Brain microvascular endothelial cell (primary cell): ENCODE data around the gene USP22.

Experiments
- DNase-seq: peaks from one replicate; pipeline ENCODE4 v3.0.0-alpha.2; 2020
- H3K27ac ChIP-seq: fragments of 250-450 bp; sonication (Bioruptor Pico); 2 replicates; pipeline ENCODE4 v1.5.1; 2020; ENCODE audit warnings: mild to moderate bottlenecking, moderate library complexity
- H3K27me3 ChIP-seq: fragments of 250-450 bp; sonication (Bioruptor Pico); replicated peaks from 2 replicates; pipeline ENCODE4 v1.5.1; 2020; ENCODE audit warnings: mild to moderate bottlenecking
- H3K36me3 ChIP-seq: fragments of 250-450 bp; sonication (Bioruptor Pico); replicated peaks from 2 replicates; pipeline ENCODE4 v1.5.1; 2020; ENCODE audit warnings: mild to moderate bottlenecking
- H3K4me3 ChIP-seq: 2 replicates; pipeline ENCODE4 v1.5.1; 2011; ENCODE audit warnings: low read depth, mild to moderate bottlenecking, control low read depth, low read length, moderate library complexity
- in situ Hi-C: cut with HindIII; loops from 2 replicates; pipeline ENCODE4 v1.10.0; 2017; ENCODE audit warnings: low sequenced_read_pairs, low pct_ligation_motif_present
- TF ChIP-seq, protein P1 (sequence below): IDR thresholded peaks from 2 replicates; pipeline ENCODE4 v1.5.1; 2011; ENCODE audit warnings: low read depth, mild to moderate bottlenecking, moderate library complexity, low read length, control low read depth, inconsistent platforms; ENCODE audit errors: missing control alignments

USP22 gene

DNA sequence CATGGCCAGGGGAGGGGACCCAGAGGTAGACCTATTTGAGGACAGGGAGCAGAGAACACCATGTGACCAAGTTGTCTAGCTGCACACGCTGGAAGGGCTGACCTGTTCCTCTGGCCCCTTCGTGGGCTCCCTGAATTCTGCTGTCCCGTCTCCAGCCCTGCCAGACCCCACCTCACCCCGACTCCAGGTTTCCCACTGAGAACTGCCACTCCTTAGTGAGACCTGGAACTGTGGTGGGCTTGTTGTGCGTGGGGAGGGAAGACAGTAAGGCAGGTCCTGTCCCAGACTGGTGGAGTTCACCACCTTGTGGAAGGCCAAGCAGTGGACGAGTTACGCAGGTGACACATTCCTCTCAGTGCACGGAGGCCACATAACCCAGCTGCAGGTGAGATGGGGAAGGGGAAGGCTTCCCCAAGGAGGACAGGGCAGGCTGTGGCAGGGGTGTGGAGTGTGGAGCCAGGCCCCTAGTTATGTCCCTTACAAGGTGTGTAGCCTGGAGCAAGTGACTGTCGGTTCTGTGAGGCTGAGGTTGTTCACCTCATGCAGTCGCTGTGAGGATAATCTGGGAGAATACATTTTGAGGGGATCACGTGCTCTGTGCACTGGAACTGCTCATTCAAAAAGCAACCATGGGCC, 54.7 kb downstream of the USP22 start:
- no peak for DNase-seq
- in situ Hi-C loops = no loop called here
- H3K27ac ChIP-seq = no peak overlapping the region
- TF ChIP-seq, protein P1, sequence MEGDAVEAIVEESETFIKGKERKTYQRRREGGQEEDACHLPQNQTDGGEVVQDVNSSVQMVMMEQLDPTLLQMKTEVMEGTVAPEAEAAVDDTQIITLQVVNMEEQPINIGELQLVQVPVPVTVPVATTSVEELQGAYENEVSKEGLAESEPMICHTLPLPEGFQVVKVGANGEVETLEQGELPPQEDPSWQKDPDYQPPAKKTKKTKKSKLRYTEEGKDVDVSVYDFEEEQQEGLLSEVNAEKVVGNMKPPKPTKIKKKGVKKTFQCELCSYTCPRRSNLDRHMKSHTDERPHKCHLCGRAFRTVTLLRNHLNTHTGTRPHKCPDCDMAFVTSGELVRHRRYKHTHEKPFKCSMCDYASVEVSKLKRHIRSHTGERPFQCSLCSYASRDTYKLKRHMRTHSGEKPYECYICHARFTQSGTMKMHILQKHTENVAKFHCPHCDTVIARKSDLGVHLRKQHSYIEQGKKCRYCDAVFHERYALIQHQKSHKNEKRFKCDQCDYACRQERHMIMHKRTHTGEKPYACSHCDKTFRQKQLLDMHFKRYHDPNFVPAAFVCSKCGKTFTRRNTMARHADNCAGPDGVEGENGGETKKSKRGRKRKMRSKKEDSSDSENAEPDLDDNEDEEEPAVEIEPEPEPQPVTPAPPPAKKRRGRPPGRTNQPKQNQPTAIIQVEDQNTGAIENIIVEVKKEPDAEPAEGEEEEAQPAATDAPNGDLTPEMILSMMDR = no peak
- no peaks in the 10 kb centered on the region for H3K27me3 ChIP-seq
- H3K4me3 ChIP-seq = no peak overlapping the region
- no peaks in the 10 kb centered on the region for H3K36me3 ChIP-seq

DNA sequence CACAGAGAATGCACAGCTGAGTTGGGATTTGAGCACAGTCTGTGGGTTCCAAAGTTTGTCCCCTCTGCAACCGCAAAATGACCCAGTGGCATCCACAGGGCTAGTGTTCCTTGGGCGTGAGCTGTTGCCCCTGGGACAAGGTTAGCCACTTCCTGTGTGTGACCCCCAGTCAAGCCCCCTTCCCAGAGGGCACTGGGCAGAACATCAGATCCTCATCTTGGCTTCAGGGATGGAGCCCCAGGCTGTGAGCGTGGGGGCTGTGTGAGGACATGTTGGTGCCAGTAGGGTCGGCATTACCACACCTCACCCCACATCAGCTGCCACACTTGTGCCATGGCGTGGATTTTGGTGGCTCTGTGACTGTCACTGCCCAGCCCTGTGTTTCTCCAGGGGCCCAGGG, 55.3 kb downstream of the USP22 start:
- TF ChIP-seq, protein P1 = no peak
- no peak overlapping the region for H3K4me3 ChIP-seq
- in situ Hi-C loops = no loop called here
- no peaks in the 10 kb centered on the region for H3K27me3 ChIP-seq
- H3K36me3 ChIP-seq = no peaks in the 10 kb centered on the region
- no peak overlapping the region for H3K27ac ChIP-seq
- no peak for DNase-seq

DNA sequence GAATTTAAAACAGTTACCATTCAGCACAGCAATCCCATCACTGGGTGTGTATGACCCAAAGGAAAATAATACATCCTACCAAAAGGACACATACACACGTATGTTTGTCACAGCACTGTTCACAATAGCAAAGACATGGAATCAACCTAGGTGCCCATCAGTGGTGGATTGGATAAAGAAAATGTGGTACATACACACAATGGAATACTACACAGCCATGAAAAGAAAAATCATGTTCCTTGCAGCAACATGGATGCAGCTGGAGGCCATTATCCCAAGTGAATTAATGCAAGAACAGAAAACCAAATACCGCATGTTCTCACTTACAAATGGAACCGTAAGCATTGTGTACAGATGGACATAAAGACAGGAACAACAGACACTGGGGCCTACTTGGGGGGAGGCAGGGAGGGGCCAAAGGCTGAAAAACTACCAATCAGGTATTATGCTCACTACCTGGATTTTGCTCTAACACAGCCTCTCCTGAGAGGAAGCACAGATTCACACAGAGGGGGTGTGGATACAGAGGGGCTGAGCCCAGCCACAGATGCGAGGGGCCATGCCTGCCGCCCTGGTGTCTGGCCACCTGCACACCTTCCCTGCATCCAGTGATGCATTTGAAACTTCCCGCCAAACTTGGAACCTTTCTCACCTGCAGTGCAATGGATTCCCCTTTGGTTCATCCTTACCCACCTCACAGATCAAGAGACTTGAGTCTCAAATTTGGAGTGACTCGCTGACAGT, 55.9 kb downstream of the USP22 start:
- Histone ChIP-seq H3K36me3 (no peaks in the 10 kb centered on the region), H3K4me3 (no peak overlapping the region), H3K27me3 (no peaks in the 10 kb centered on the region), H3K27ac (no peak overlapping the region)
- no peak for DNase-seq
- in situ Hi-C loops = no loop called here
- TF ChIP-seq, protein P1 = no peak

- DNase-seq = no peak
- no peaks in the 10 kb centered on the region for H3K36me3 ChIP-seq
- no peak overlapping the region for H3K4me3 ChIP-seq
- H3K27me3 ChIP-seq = no peaks in the 10 kb centered on the region
- TF ChIP-seq, protein P1 = no peak
- no peak overlapping the region for H3K27ac ChIP-seq
- in situ Hi-C loops = no loop called here
These were observed 59.5 kb downstream of the USP22 start for GRCh38 chr17:20983359-20983637.

GRCh38 chr17:20982589-20983358, 60.0 kb downstream of the USP22 start:
- no peak for DNase-seq
- Histone ChIP-seq H3K4me3 (no peak overlapping the region), H3K36me3 (no peaks in the 10 kb centered on the region), H3K27ac (no peak overlapping the region), H3K27me3 (no peaks in the 10 kb centered on the region)
- TF ChIP-seq, protein P1 = no peak
- in situ Hi-C loops = no loop called here
